Amygdala (tissue), 56 donors: Measurements from ENCODE around the gene CSMD2.
A peak's percentile ranks its signal among the peaks of the same experiment; 100 is the strongest.
"Not testable (repeated sequence)": the region's sequence is repeated elsewhere in the genome, so short reads cannot be mapped to it uniquely, and the experiment has no call there.

Source experiments
- DNase-seq, 56 donors: peaks; one replicate each; lab custom pipeline; 2025; lab: John Stamatoyannopoulos, UW

The CSMD2 gene

GRCh38 chr1:34164771-34165391 is at the start of gene CSMD2:
Gene CSMD2 (minus strand): TSS chr1:34165230. CDS start chr1:34165097, 133 bp downstream.
- peak in 55 of 56 donors; percentile 16 to 89 (median 71) for DNase-seq

DNA sequence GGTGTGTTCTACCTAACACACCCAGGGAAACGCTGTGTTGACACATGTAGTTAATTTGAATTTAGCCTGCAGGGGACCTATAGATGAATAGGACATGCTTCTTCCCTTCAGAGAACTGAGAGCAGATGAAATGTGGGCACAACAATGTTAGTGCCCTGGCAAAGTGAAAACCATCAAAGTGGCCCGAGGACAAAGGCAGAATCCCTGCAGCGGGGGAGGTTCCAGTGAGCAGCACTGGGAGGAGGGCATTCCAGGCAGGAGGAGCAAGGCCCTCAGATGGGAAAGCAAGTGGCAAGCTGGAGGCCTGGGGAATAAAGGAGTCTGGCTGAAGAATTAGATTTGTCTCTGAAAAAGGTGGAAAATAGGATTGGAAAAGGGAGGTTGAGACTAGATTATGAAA is 48.9 kb upstream of the CSMD2 start:
- no peak for DNase-seq

- DNase-seq: no peak
These were observed 47.6 kb upstream of the CSMD2 start for GRCh38 chr1:34212673-34213072.

DNA sequence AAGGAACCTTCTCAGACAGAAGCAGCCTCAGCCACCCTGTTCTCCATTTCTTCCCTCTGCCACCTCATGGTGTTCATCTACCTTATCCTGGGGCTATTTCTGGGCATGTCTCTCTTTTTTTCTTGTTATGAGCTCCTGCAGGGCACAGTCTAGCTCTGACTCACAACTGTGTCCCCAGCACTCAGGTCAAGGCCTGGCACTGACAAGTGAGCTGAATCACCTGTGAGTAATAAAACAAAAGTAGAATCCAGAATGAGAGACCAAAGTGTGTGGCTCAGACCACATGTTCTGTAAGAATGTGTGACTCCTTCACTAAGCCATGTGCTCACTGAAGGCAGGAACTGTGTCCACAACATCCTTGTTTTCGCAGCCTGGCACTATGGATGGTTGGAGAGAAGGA is 34.9 kb upstream of the CSMD2 start:
- no peak for DNase-seq

DNA sequence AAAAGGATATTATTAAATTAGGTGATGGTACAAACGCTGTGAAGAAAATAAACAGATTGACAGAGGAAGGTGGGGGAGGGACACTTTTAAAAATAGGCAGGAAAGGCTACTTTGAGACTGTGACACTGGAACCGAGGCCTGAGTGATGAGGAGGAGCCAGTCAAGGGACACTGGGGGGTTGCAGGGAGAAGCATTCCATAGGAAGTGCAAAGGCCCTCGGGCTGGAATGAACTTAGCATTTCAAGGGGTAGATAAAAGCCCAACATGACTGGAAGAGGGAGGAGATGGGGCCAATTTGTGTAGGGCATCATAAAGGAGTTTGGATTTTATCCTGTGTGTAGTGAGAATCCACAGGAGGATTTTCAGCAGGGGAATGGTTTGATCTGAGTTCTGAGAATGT is 27.6 kb upstream of the CSMD2 start:
- DNase-seq: no peak

DNA sequence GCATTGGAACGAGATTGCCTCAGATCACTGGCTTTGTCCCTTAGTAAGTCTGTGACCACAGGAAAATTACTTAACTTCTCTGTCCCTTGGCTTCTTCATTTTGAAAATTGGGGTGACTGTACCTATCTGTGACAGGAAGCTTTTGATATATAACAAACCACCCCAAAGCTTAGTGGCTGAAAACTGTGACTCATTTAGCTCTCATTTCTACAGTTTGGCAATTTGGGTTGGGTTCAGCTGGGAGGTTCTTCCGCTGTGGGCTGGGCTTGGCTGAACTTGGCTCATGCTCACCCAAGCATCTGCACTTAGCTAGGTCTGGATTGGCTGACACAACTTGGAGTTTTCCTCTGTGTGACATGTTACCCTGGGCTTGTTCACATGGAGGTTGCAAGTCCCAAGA is 25.7 kb upstream of the CSMD2 start:
- DNase-seq: no peak

DNA sequence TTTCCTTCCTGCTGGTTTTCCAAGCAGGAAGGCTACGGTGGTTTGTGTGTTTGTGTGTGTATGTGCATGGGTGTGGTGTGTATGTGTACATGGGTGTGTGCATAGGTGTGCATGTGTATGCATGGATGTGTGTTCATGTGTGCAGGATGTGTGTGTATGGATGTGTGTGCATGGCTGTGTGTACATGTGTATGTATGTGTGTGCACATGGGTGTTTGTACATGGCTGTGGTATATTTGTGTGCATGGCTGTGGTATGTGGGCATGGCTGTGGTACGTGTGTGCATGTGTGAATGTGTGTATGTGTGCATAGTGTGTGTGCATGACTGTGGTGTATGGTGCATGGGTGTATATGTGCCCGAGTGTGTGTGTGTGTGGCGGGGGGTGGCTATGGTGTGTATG is 24.0 kb upstream of the CSMD2 start:
- no peak for DNase-seq

DNA sequence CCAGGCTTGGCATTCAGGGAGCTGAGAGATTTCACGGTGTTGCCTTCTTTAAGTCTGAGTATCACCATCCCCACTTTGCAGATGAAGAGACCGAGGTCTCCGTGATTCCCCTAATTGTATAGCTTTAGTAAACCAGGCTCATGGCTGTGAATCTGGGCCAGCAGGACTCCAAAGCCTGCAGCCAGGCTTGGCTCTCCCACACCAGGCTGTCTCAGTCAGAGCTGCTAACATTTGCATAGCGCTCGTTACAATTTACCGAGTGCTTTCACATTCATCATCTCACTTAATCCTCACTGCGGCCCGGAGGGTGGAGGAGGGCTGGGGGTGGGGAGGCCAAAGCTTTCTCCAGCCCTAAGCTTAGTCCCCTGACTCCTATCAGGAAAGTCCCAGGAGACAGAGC is 23.4 kb upstream of the CSMD2 start:
- no peak for DNase-seq

- DNase-seq: no peak
These were observed 21.9 kb upstream of the CSMD2 start for GRCh38 chr1:34186741-34187494.

- not testable (repeated sequence) for DNase-seq
These were observed 18.4 kb upstream of the CSMD2 start for GRCh38 chr1:34183381-34183780.

DNA sequence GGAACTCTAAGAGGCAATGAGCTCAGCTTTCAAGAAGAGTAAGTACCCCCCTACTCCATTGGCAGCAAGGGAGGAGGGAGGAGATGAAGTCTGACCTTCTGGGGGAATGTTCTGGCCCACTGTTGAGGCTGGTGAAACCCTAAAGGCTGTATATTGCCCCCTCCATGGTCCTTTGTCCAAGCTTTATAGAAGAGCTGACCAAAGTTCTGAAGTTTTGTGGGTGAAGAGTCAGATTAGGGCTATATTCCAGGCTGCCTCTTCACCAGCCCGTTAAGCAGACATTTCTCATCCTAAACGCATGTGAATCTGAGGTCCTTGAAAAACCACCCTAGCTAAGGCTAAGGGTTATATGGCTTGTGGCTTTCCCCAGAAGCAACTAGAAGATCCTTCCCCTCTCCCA is 13.0 kb upstream of the CSMD2 start:
- no peak for DNase-seq

GRCh38 chr1:34176830-34177603 is 12.0 kb upstream of the CSMD2 start, which contains the start of gene C1orf94:
Gene C1orf94 (plus strand): TSS chr1:34176907. CDS start chr1:34177790, 883 bp downstream.
- peak in 16 of 56 donors; percentile 1 to 58 (median 13) for DNase-seq

DNA sequence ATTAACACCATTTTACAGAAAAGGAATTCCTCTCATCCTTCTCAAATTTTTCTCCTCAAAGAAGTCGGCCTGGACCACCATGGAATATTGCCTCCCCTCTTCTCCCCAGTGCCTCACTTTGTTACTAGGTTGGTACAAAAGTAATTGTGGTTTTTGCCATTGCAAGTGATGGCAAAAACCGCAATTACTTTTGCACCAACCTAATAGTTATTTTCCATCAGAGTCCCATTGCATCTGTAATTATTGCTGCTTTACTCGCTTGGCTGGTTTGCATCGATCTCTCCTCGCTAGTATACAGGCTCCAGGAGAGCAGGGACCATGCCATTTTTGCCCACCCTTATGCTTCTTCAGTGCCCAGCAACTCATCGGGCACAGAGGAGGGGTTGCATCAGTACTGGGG is 10.7 kb upstream of the CSMD2 start:
- DNase-seq: no peak

DNA sequence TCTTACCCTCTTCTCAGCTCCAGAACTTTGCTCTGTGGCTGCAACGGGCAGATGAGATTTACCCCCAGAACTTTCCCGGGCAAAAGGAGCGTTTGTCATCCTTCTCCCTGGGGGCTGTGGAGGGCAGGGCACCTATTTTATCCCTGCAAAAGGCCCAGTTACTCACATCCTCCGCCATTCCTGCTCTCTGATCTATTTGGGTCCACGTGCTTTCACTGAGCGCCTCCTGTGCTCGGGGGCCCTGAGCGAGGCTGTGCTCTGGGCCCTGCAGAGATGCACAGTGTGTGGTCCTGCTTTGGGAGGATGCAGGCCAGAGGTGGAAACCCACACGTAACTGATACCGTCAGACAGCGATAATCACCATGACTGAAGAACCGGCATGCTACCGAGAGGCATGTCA is 2.4 kb upstream of the CSMD2 start:
- peak in 5 of 56 donors; percentile 13 to 57 (median 34) for DNase-seq

DNA sequence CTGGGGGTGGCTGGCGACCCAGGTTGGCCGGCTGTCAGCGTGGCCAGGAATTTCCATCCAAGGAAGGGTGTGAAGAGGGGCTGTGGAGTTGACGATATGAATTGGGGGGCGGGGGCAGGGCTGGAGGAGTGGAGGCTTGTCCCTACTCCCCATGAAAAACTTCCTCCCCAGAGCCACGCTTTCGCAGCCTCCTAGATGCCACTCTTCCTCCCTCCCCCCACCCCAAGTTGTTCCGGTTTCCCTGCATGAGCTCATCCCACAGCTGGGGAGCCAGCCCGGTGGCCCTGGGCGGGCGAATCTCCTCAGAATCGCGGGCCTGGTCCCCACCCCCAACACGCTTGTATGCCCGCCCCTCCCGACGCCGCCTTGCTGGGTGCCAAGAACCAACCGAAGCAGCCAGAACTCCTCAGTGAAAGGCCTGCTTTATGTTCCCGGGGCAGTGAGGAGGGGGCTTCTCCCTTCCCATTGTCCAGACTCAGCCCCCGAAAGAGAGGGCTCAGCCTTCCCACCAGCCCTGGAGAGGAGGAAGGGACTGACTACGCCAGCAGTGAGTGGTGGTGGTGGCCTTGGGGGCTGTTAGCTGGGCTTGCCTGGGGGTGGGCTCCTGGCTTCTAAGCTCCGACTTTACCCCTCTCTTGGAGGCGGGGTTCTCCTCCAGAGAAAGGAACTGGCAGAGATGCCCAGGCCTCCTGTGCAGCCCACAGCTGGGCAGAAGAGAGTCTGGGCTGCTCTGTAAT is 1.8 kb upstream of the CSMD2 start:
- DNase-seq: peak in 55 of 56 donors; percentile 37 to 90 (median 78)

- DNase-seq: peak in 39 of 56 donors; percentile 14 to 71 (median 42)
These were observed 1.2 kb upstream of the CSMD2 start for GRCh38 chr1:34166191-34166624.

GRCh38 chr1:34165422-34165921 is 442 bp upstream of the CSMD2 start:
- DNase-seq: peak in 8 of 56 donors; percentile 25 to 69 (median 44)

DNA sequence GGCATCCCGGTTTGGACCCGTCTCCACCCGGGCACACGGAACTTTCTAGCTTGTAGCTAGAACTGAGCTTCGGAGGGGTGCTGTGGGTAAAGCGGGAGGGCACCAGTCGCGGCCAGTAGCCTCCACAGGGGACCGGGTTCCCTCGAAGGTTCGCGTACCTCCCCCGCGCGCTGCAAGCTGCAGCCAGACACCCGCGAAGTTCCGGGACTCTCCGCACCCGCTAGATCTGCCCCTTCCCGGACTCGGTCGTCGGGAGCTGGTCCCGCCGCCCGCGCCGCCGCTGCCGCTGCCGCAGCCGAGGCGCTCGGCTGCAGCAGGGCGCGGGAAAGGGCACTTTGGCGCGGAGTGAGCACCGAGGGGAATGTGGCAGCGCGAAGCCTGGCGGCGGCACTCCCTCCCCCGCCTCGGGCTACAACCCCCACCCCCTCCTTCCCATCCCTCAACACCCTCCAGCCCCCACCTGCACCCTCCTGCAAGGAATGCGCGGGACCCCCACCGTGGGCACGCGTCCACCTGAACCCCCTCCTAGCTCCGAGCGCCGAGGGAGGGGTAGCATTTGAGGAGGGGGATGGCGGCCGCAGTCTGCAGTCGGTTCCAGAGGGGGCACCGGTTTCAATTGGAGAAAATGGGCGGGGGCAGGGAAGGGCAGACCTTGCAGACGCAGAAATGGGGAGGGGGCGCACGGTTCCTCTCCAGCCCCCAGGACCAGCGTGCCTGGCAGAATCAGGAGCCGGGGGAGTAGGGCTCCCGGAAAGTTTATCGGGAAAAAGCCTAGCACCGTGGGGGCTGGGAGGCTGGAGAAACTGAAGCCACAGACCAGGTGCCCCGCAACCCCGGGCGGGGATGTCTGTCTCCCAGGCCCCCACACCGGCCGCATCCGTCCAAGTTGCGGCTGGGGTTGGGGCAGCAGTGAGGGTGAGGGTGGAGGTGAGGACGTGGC is 968 bp downstream of the CSMD2 start:
- peak in 19 of 56 donors; percentile 10 to 46 (median 27) for DNase-seq
